ENCODE measurements around the gene PLIN5.

GRCh38 chr19:4537953-4538600, 3.1 kb upstream of the PLIN5 start:
- TF ChIP-seq ZNF274 (IDR thresholded peaks at IDR 0.05; ENCODE audit: borderline replicate concordance, extremely low read depth, low read length) (no peak), ATF2 (IDR thresholded peaks at IDR 0.05; ENCODE audit: low read length) (no peak), CTCF (IDR thresholded peaks at IDR 0.05; ENCODE audit: control extremely low read depth in 1 of 3, insufficient read depth in 1 of 3, low read depth in 1 of 3, low read length in 3 of 3) (peak; percentile 23 to 48 (median 40)), USF2 (IDR thresholded peaks at IDR 0.05; ENCODE audit: low read length) (no peak)
